ENCODE measurements around the gene IL18R1.

Gene IL18R1

DNA sequence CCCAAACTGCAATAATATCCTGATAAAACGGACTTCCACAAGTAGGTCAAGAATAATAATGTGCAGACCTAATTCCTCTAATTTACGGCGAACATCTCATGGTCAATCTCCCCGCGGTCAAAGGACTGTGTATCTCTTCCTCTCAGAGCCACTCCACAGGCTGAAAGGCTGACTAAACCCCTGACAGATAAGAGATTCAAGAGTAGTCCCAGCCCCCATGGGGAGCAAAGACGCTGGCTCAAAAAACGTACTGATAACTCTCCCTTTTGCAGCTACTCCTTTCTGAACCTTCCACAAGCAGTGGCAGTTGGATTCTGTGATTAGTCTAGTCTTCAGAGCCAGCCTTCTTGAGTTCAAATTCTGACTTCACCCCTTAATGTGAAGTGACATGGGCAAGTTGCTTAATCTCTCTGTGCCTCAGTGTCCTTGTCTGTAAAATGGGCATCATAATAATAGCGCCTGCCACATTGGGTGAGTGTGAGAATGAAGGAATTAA, 19.7 kb upstream of the IL18R1 start:
- no peak overlapping the region for H3K4me3 ChIP-seq (ENCODE audit: low read depth, low read length)
- TF ChIP-seq, protein P1, sequence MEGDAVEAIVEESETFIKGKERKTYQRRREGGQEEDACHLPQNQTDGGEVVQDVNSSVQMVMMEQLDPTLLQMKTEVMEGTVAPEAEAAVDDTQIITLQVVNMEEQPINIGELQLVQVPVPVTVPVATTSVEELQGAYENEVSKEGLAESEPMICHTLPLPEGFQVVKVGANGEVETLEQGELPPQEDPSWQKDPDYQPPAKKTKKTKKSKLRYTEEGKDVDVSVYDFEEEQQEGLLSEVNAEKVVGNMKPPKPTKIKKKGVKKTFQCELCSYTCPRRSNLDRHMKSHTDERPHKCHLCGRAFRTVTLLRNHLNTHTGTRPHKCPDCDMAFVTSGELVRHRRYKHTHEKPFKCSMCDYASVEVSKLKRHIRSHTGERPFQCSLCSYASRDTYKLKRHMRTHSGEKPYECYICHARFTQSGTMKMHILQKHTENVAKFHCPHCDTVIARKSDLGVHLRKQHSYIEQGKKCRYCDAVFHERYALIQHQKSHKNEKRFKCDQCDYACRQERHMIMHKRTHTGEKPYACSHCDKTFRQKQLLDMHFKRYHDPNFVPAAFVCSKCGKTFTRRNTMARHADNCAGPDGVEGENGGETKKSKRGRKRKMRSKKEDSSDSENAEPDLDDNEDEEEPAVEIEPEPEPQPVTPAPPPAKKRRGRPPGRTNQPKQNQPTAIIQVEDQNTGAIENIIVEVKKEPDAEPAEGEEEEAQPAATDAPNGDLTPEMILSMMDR (conservative IDR thresholded peaks at IDR 0.05; ENCODE audit: low read depth, low read length), result no peak
- DNase-seq (ENCODE audit: low read depth), result peak; percentile 58

DNA sequence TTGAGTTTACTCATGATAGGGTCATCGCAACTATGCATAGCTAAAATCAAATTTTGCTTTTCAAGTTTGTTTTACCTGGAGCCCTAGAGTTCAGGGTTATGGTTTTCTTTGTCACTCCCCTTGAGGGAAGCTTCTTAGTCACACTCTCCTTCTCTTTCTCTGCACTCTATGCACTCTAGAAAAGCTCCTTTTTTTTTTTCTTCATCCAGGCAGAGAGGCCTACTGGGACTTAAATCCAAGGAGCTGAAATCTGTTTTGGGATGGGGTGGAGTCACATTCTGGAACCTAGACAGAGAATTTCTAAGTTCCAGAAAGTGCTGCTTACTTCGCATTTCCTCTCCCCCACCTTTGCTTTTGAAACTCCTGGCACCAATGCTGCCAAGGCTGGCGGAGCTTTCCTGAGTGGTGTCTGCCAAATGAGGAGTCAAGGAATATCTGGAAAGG, 19.1 kb upstream of the IL18R1 start:
- peak; percentile 36 for DNase-seq (ENCODE audit: low read depth)
- H3K4me3 ChIP-seq (ENCODE audit: low read depth, low read length), result no peak overlapping the region

DNA sequence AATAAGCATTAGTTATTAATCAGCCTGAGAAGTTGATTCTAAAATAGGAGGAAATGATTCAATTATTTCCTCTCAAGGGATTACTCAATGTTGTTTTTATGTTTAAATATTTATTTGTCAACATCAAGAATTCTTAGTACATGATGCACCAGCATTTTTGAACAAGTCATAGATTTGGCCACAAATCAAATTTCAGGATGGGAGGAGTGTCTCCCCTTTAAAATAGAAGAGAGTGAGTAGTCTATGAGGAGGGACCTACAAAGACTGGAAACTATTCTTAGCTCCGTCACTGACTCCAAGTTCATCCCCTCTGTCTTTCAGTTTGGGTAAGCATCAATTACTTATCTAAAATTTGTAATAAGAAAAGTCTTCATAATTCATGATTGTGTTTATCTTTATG, 18.6 kb upstream of the IL18R1 start:
- H3K4me3 ChIP-seq (ENCODE audit: low read depth, low read length), result no peak overlapping the region
- DNase-seq (ENCODE audit: low read depth), result peak; percentile 67
- TF ChIP-seq, protein P1 (conservative IDR thresholded peaks at IDR 0.05; ENCODE audit: low read depth, low read length), result no peak

More for the DNA sequence above, 19.1 kb upstream of the IL18R1 start:
- TF ChIP-seq, protein P1 (conservative IDR thresholded peaks at IDR 0.05; ENCODE audit: low read depth, low read length), result no peak

DNA sequence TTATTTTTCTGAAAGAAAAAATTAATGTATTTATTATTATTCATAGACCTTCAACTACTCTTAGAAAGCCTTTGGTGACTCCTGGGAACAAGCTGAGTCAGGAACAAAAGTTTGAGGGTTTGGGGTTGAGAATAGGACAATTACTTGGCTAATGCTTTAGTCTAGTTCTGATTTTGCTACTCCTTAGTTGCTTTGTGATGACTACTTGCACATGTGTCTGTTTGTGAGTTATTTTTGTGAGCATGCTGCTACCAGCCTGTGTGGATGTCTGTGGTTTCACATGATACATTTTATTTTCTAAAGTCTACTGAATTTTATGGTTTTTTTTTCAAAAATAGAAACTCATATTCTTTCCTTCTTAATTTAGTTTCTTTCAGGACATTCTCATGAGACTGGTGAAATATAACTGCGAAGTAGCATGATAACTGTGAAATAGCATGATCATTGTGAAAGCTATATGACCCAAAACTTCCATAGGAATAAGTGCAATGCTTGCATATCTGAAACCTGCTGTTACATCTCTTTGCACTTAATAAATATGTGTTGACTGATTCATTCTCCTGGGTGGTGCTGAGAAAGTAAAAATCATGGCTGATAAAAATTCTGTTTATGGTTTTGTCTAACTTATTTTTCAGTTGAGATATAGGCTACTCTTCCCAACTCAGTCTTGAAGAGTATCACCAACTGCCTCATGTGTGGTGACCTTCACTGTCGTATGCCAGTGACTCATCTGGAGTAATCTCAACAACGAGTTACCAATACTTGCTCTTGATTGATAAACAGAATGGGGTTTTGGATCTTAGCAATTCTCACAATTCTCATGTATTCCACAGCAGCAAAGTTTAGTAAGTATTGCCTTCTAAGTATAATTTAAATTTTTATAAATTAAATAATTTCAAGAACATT, 17.9 kb upstream of the IL18R1 start:
- DNase-seq (ENCODE audit: low read depth), result peak; percentile 78
- H3K4me3 ChIP-seq (ENCODE audit: low read depth, low read length), result no peak overlapping the region
- TF ChIP-seq, protein P1 (conservative IDR thresholded peaks at IDR 0.05; ENCODE audit: low read depth, low read length), result peak; percentile 9

DNA sequence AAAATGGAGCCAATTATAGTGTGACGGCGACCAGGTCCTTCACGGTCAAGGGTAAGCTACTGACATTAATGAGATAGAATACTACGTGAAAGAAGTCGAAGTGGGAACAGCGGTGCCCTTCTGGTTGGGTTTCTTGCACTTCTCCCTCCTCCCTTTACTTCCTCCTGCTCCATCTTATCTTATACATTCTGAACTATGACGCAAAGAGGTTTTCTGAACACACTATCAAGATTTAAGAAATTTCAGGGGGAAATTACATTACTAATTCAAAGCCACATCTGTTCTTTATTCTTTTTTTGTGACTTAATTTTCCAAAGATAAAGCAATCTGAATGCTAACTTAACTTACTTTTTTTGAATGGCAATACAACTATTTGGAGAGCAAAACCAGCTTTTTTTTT, 14.8 kb upstream of the IL18R1 start:
- H3K4me3 ChIP-seq (ENCODE audit: low read depth, low read length), result no peak overlapping the region
- TF ChIP-seq, protein P1 (conservative IDR thresholded peaks at IDR 0.05; ENCODE audit: low read depth, low read length), result no peak
- no peak for DNase-seq (ENCODE audit: low read depth)

DNA sequence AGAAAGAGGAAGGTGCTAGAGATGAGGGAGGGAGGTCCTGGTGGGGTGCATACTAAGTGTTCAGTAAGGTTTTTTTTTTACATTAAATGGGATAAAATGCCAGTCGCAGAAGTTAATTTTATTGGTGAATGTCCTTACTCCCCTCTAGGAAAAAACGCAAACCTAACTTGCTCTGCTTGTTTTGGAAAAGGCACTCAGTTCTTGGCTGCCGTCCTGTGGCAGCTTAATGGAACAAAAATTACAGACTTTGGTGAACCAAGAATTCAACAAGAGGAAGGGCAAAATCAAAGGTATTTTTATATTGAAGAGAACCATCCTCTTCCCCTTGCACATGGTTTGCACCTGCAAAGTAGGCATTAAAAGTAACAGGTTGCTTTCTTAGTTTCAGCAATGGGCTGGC, 12.7 kb upstream of the IL18R1 start:
- TF ChIP-seq, protein P1 (conservative IDR thresholded peaks at IDR 0.05; ENCODE audit: low read depth, low read length), result peak; percentile 73
- DNase-seq (ENCODE audit: low read depth), result peak; percentile 68
- H3K4me3 ChIP-seq (ENCODE audit: low read depth, low read length), result no peak overlapping the region
